HepG2 (cell line): ENCODE data around the gene UBE2N. TPM values are rescaled to one million over a fixed set of nuclear protein-coding genes. Genes with fewer than 3 reads are reported as not detected.

ENCODE experiments used
- ATAC-seq: fragments of 200-7000 bp; cut with Tn5 transposase; 3 replicates; pipeline ENCODE4 v1.9.1; 2020; ENCODE audit warnings: mild to moderate bottlenecking, moderate library complexity
- BruUV-seq: library from RNA; stranded (reverse); fragments of 400-500 nt; replicated peaks from 2 replicates; lab custom pipeline; 2021; lab: Mats Ljungman, UMichigan
- CTCF ChIA-PET: fragments of 300-600 bp; formaldehyde crosslinking; extraction: SDS; loops from one replicate; lab custom pipeline; 2021; ENCODE audit warnings: low total read pairs, inconsistent platforms, low intra/inter-chr PET ratio; lab: Yijun Ruan, JAX
- POLR2A ChIA-PET: fragments of 350-600 bp; sonication (Branson Sonifier 250); formaldehyde crosslinking; loops from one replicate; lab custom pipeline; 2020; ENCODE audit warnings: antibody characterized with exemption, inconsistent platforms; lab: Yijun Ruan, JAX
- DNase-seq: peaks from one replicate; pipeline ENCODE4 v3.0.0-alpha.2; 2015; ENCODE audit warnings: low spot score
- FAIRE-seq: peaks from 3 replicates; lab custom pipeline; 2011; peaks lifted over from hg19 to GRCh38; lab: Jason Lieb, UNC
- H2AFZ ChIP-seq: one replicate; pipeline ENCODE4 v1.6.1; 2011; ENCODE audit warnings: low read length, inconsistent platforms
- H3K27ac ChIP-seq: fragments of 300-600 bp; 3 replicates; pipeline ENCODE4 v1.8.0; 2011; ENCODE audit warnings: mixed run types, mild to moderate bottlenecking, mixed read lengths, low read length, inconsistent platforms; ENCODE audit not compliant: insufficient read depth; ENCODE audit errors: extremely low read length
- H3K27me3 ChIP-seq, 2 experiments: fragments of 200-600 bp in 1 of 2; 2 replicates in 1 of 2; 3 replicates in 1 of 2; pipeline versions ENCODE4 v1.6.0 to v1.8.0; 2011; ENCODE audit warnings: low read length in 2 of 2, mild to moderate bottlenecking in 2 of 2, moderate library complexity in 2 of 2, inconsistent platforms in 1 of 2; ENCODE audit not compliant: insufficient read depth in 2 of 2, control insufficient read depth in 1 of 2
- H3K36me3 ChIP-seq, 2 experiments: fragments of 200-600 bp in 1 of 2; replicated peaks in 1 of 2; 2 replicates in 1 of 2; 3 replicates in 1 of 2; pipeline versions ENCODE4 v1.5.1 to v1.8.0; 2011; ENCODE audit warnings: low read length in 2 of 2, inconsistent platforms in 1 of 2; ENCODE audit not compliant: insufficient read depth in 2 of 2, control insufficient read depth in 1 of 2
- H3K4me1 ChIP-seq: 2 replicates; pipeline ENCODE4 v1.5.1; 2012; ENCODE audit warnings: low read length, inconsistent platforms; ENCODE audit not compliant: insufficient read depth
- H3K4me2 ChIP-seq: 2 replicates; pipeline ENCODE4 v1.6.0; 2011; ENCODE audit warnings: low read depth, low read length, inconsistent platforms
- H3K4me3 ChIP-seq, 3 experiments: fragments of 200-600 bp in 1 of 3; sonication (generic), shearing (Covaris generic) in 1 of 3; replicated peaks in 1 of 3; 2 replicates each; pipeline ENCODE4 v1.5.1; 2011 to 2016; ENCODE audit warnings: low read length in 3 of 3, inconsistent platforms in 2 of 3, low read depth in 2 of 3, mild to moderate bottlenecking in 2 of 3, control low read depth in 1 of 3, mixed read lengths in 1 of 3; ENCODE audit not compliant: insufficient read depth in 1 of 3
- H3K79me2 ChIP-seq: one replicate; pipeline ENCODE4 v1.6.1; 2011; ENCODE audit warnings: low read length, inconsistent platforms; ENCODE audit not compliant: insufficient read depth
- H3K9ac ChIP-seq: 2 replicates; pipeline ENCODE4 v1.6.0; 2011; ENCODE audit warnings: mild to moderate bottlenecking, low read depth, low read length, inconsistent platforms; ENCODE audit not compliant: insufficient read depth
- H3K9me3 ChIP-seq: 2 replicates; pipeline ENCODE4 v1.5.1; 2012; ENCODE audit warnings: mild to moderate bottlenecking, low read length
- H4K20me1 ChIP-seq: 2 replicates; pipeline ENCODE4 v1.6.0; 2011; ENCODE audit warnings: inconsistent platforms, mild to moderate bottlenecking, low read length, moderate library complexity; ENCODE audit not compliant: insufficient read depth
- GPN1 ChIP-seq: sonication (generic); formaldehyde crosslinking; IDR thresholded peaks from 2 replicates; pipeline ENCODE4 v1.5.1; 2020; ENCODE audit warnings: missing genetic modification reagents, borderline replicate concordance
- IKZF4 ChIP-seq: sonication (generic); formaldehyde crosslinking; IDR thresholded peaks from 2 replicates; pipeline ENCODE4 v1.5.1; 2020; ENCODE audit warnings: borderline replicate concordance, mild to moderate bottlenecking, low read depth, missing genetic modification reagents; ENCODE audit errors: not compliant biosample characterization
- MAFG ChIP-seq: sonication (generic); formaldehyde crosslinking; IDR thresholded peaks from 2 replicates; pipeline ENCODE4 v1.5.1; 2020; ENCODE audit warnings: mild to moderate bottlenecking, missing genetic modification reagents
- MTF2 ChIP-seq: sonication (generic); formaldehyde crosslinking; IDR thresholded peaks from 2 replicates; pipeline ENCODE4 v1.5.0; 2020; ENCODE audit warnings: missing genetic modification reagents, borderline replicate concordance
- NR1H2 ChIP-seq: sonication (generic); formaldehyde crosslinking; IDR thresholded peaks from 2 replicates; pipeline ENCODE4 v1.8.1; 2022; ENCODE audit warnings: low read depth, missing genetic modification reagents, borderline replicate concordance
- SALL2 ChIP-seq: sonication (generic); formaldehyde crosslinking; IDR thresholded peaks from 2 replicates; pipeline ENCODE4 v1.8.1; 2023; ENCODE audit warnings: mild to moderate bottlenecking, missing genetic modification reagents, inconsistent platforms
- SMAD1 ChIP-seq: sonication (generic); formaldehyde crosslinking; IDR thresholded peaks from 2 replicates; pipeline ENCODE4 v1.4.0; 2020; ENCODE audit warnings: missing genetic modification reagents, low read depth, mild to moderate bottlenecking, borderline replicate concordance
- TOE1 ChIP-seq: sonication (generic); formaldehyde crosslinking; IDR thresholded peaks from 2 replicates; pipeline ENCODE4 v1.4.0; 2020; ENCODE audit warnings: mild to moderate bottlenecking, missing genetic modification reagents
- ZNF317 ChIP-seq: sonication (generic); formaldehyde crosslinking; IDR thresholded peaks from 2 replicates; pipeline ENCODE4 v1.5.0; 2020; ENCODE audit warnings: mild to moderate bottlenecking, missing genetic modification reagents
- ZNF496 ChIP-seq: sonication (generic); formaldehyde crosslinking; IDR thresholded peaks from 2 replicates; pipeline ENCODE4 v1.8.1; 2023; ENCODE audit warnings: mild to moderate bottlenecking, moderate library complexity, missing genetic modification reagents; ENCODE audit not compliant: insufficient replicate concordance
- ZNF558 ChIP-seq: sonication (generic); formaldehyde crosslinking; IDR thresholded peaks from 2 replicates; pipeline ENCODE4 v1.9.0; 2022; ENCODE audit warnings: mild to moderate bottlenecking, missing genetic modification reagents, borderline replicate concordance
- WGBS: methylation state at CpG from one replicate; pipeline ENCODE4 v1.1.6; 2017; ENCODE audit warnings: low lambda C conversion rate; 5-methylcytosine and 5-hydroxymethylcytosine counted together
- in situ Hi-C: cut with HindIII; loops from 2 replicates; pipeline ENCODE4 v1.10.0; 2017; ENCODE audit warnings: low pct_unique_long_range_greater_than_20kb; ENCODE audit not compliant: extremely low pct_ligation_motif_present
- intact Hi-C: fragments of 100-400 bp; cut with micrococcal nuclease; formaldehyde crosslinking; loops from one replicate; pipeline ENCODE4 v1.10.0; 2022; ENCODE audit not compliant: unreplicated experiment
- polyA plus RNA-seq, 8 experiments: library from polyadenylated mRNA; depleted of rRNA in 3 of 8; stranded (reverse) in 7 of 8; unstranded in 1 of 8; fragments of >200 nt; fragmentation: Illumina TruSeq in 4 of 8; extraction: Trizol in 4 of 8; gene quantifications; 2 replicates each; pipeline versions ENCODE4 v1.2.1 to v1.2.3, GENCODE V29; 2011 to 2016; ENCODE audit warnings: low read depth in 4 of 8, missing spikeins in 1 of 8, mixed read lengths in 1 of 8; ENCODE audit not compliant: insufficient read depth in 1 of 8
- total RNA-seq, 5 experiments: library from RNA; depleted of rRNA; stranded (reverse); fragments of >200 nt; fragmentation: Illumina TruSeq; extraction: Trizol; gene quantifications; 2 replicates each; pipeline ENCODE4 v1.2.3, GENCODE V29; 2016; ENCODE audit warnings: low read depth in 1 of 5

UBE2N gene
- total and polyA plus RNA-seq, 2 of the 13 experiments (the other 11 are each of a cell fraction or from before 2014, with no cell fraction given), result 188 to 197 TPM

- Histone ChIP-seq H3K27me3 (no peaks in the 10 kb centered on the region), H3K4me2 (no peak overlapping the region), H3K36me3 (peaks cover 9 to 39% of the 10 kb centered on the region in 2 experiments), H3K9me3 (no peaks in the 10 kb centered on the region), H3K4me3 (no peak overlapping the region), H3K27ac (no peak overlapping the region), H3K79me2 (peaks cover 21% of the 10 kb centered on the region), H4K20me1 (no peaks in the 10 kb centered on the region), H3K9ac (no peak overlapping the region), H3K4me1 (peaks cover 16% of the 10 kb centered on the region), H2AFZ (no peak overlapping the region)
- in situ Hi-C loops (loop anchor here (25.0 kb wide), 1 partner anchor 260 kb away; no protein-coding TSS in a partner anchor), intact Hi-C loops (loop anchor here (2.0 kb wide), 3 partner anchors 373 to 613 kb away; no protein-coding TSS in a partner anchor)
- FAIRE-seq (no peak), DNase-seq (no peak), ATAC-seq (no peak)
- TF ChIP-seq GPN1 (CRISPR knock-in tag) (no peak), MAFG (CRISPR knock-in tag) (no peak), NR1H2 (no peak), ZNF558 (no peak), SALL2 (CRISPR knock-in tag) (no peak), ZNF496 (CRISPR knock-in tag) (no peak), TOE1 (CRISPR knock-in tag) (no peak)
- ChIA-PET POLR2A (no interaction called here), CTCF (interaction anchor here (1.3 to 1.4 kb wide), 3 partner anchors 183 to 410 kb away, joined by 3 to 11 read pairs (median 6); no protein-coding TSS in a partner anchor)
- 86% methylated on average over 12 of the region's 12 CpGs for WGBS
- no TSS peak for BruUV-seq
These were observed 44.3 kb downstream of the UBE2N start for GRCh38 chr12:93397412-93397811.

- DNase-seq (no peak), ATAC-seq (no peak), FAIRE-seq (no peak)
- ChIA-PET CTCF (no interaction called here), POLR2A (no interaction called here)
- no peak overlapping the region for H3K4me3 ChIP-seq
- H3K79me2 ChIP-seq, result peaks cover 56% of the 10 kb centered on the region
- no peak overlapping the region for H3K27ac ChIP-seq
- no peak for TF ChIP-seq MTF2 (CRISPR knock-in tag)
- no peak for TF ChIP-seq IKZF4 (CRISPR knock-in tag)
- no peak for TF ChIP-seq ZNF317 (CRISPR knock-in tag)
- no peak for TF ChIP-seq SMAD1 (CRISPR knock-in tag)
- H3K36me3 ChIP-seq, result peaks cover 11 to 41% of the 10 kb centered on the region in 2 experiments
- no peak overlapping the region for H2AFZ ChIP-seq
- no TSS peak for BruUV-seq
- H3K4me2 ChIP-seq, result no peak overlapping the region
- 91% methylated on average over 2 of the region's 2 CpGs for WGBS
- H3K9ac ChIP-seq, result no peak overlapping the region
- in situ Hi-C loops (loop anchor here (25.0 kb wide), 1 partner anchor 256 kb away; no protein-coding TSS in a partner anchor), intact Hi-C loops (no loop called here)
- no peaks in the 10 kb centered on the region for H3K27me3 ChIP-seq
- H3K9me3 ChIP-seq, result no peaks in the 10 kb centered on the region
- peaks cover 26% of the 10 kb centered on the region for H3K4me1 ChIP-seq
- H4K20me1 ChIP-seq, result peaks cover 19% of the 10 kb centered on the region
These were observed 48.3 kb downstream of the UBE2N start for GRCh38 chr12:93393425-93393824.
